ENCODE results near the gene ZFAND3.
"Not testable (repeated sequence)": the region's sequence is repeated elsewhere in the genome, so short reads cannot be mapped to it uniquely, and the experiment has no call there.

The ZFAND3 gene

GRCh38 chr6:37862430-37862829 lies 42.9 kb downstream of the ZFAND3 start:
- in situ Hi-C loops (cut with HindIII; ENCODE audit: low sequenced_read_pairs), result no loop called here

- in situ Hi-C loops (cut with HindIII; ENCODE audit: low sequenced_read_pairs), result no loop called here
Observed at GRCh38 chr6:37862992-37863391, 43.5 kb downstream of the ZFAND3 start.

- in situ Hi-C loops (cut with HindIII; ENCODE audit: low sequenced_read_pairs), result no loop called here
Observed at GRCh38 chr6:37864250-37864649, 44.7 kb downstream of the ZFAND3 start.

GRCh38 chr6:37865504-37865903 lies 46.0 kb downstream of the ZFAND3 start:
- in situ Hi-C loops (cut with HindIII; ENCODE audit: low sequenced_read_pairs), result no loop called here

DNA sequence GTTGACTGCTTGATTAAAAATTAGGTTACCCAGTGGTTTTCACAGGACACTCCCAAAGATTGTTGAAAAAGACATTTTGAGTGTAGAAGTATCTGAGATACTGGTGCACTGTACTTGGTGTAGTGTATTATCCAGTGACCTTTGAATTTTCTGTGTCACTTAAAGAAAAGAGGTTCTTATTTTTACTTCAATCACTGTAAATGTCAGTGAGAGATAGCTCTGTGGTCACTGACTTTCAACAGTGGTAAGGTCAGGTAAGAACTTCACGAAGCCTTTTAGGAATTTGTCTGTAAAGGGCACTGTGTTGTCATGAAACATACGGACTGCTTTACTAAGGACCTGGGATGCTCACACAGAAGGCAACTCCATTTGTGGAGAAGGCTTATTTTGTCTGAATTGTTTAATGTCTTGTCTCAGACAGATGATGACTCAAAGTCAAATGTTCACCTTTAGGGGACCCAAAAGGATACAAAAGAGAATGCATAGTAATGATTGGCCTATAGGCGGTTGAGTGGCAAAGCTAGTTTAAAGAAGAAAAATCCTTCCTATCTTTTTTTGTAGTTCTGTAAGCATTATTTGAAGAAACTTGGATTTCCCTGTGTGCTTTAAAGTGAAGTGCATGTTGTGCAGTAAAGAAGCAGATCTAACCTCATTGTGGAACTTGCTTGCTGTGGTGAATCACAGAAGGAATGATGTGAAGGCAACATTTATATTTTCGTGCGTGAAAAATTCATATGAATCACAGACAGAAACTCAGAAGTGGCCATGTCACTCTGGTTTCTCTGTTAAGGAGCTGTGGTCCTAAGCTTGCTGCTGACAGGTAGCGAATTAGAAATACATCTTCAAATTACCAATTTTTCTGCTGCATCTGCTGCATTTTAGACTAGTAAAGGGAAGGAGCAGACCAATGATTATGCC lies 47.3 kb downstream of the ZFAND3 start:
- in situ Hi-C loops (cut with HindIII; ENCODE audit: low sequenced_read_pairs), result no loop called here

- in situ Hi-C loops (cut with HindIII; ENCODE audit: low sequenced_read_pairs), result no loop called here
Observed at GRCh38 chr6:37867756-37868446, 48.4 kb downstream of the ZFAND3 start.

GRCh38 chr6:37868447-37868825 lies 48.9 kb downstream of the ZFAND3 start:
- in situ Hi-C loops (cut with HindIII; ENCODE audit: low sequenced_read_pairs), result no loop called here

DNA sequence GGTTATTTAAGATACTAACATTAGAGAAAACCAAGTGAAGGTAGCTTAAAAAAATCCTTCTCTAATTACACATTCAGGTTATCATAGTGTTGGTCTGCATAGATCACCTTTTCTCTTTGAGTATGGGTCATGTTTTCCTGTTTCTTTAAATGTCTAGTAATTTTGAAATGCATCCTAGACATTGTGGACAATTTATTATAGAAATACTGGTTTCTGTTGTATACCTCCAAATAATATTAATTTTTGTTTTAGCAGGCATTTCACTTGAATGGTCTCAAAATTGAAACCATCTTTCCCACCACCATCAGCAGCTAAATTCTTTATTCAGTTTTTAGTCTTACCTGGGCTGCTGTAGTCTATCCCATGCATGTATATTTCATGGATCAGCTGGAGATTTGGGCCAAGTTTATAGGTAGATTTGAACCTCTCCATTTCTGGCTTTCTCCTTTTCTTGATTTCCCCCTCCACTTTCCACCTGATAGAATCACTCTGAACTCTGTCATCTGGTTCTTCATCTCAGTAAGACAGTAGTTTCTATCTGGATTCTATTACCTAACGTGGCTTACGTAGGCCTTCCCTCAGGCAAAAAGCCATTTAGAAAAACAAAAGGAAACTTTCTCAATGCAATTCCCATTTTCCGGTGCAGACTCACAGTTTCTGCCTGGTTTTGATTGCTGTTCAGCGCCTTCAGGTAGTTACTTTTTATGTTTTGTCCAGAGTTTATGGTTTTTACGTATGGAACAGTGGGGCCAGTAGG lies 52.3 kb downstream of the ZFAND3 start:
- in situ Hi-C loops (cut with HindIII; ENCODE audit: low sequenced_read_pairs), result no loop called here

DNA sequence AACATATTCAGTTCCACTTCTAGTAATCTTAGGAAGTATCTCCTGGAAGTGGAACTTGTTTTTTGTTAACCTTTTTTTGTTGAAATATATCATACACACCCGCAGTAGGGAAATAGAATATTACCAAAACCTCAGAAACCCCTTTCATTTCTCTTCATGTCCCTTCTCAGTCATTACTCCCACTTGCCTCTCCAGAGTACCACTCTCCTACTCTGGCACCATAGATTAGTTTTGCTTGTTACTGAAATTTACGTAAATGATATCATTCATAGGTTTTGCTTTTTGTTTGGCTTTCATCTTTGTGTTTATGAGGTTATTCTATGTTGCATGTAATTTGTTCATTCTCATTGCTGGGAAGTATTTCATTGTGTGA lies 52.8 kb downstream of the ZFAND3 start:
- in situ Hi-C loops (cut with HindIII; ENCODE audit: low sequenced_read_pairs), result no loop called here

DNA sequence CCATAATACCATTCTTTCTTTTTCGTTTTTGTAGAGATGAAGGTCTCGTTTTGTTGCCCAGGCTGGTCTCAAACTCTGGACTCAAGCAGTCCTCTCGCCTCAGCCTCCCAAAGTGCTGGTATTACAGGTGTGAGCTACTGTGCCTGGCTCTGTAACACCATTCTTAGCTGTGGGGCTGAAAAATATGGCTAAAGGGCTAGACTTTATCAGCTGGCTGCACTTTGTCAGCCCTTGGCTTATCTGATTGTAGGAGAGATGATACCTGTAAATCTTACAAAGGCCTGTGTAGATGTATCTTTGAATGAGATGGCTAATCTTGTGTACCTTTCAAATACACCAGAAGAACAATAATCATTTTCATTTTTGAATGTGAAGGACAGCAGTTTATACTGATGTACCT lies 55.2 kb downstream of the ZFAND3 start:
- in situ Hi-C loops (cut with HindIII; ENCODE audit: low sequenced_read_pairs), result no loop called here

DNA sequence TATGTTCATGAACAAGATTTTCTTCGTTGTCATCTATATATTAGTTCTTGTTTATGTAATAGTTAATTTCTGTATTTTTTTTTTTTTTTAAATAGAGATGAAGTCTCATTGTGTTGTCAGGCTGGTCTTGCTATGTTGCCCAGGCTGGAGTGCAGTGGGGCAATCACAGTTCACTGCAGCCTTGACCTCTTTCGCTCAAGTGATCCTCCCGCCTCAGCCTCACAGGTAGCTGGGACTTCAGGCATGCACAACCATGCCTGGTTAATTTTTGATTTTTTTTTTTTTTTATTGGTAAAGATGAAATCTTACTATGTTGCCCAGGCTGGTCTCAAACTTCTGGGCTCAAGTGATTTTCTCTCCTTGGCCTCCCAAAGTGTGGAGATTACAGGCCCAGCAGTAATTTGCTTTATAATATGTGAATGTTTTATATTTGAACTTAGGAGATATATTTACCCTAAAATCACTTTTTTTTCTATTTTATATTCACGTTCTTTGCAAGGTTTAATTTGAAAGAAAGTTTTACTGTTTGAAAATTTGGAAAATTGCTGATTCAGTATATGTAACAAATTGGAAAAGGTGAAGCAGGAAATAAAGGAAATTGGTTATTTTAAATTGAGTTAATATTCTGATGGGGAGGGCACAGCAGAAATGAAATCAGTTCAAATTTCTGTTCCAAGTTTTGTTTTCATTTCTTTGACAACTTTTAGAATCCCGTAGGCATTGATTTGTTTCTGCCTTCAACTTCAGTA lies 56.2 kb downstream of the ZFAND3 start:
- in situ Hi-C loops (cut with HindIII; ENCODE audit: low sequenced_read_pairs), result no loop called here

GRCh38 chr6:37876843-37877242 lies 57.3 kb downstream of the ZFAND3 start:
- in situ Hi-C loops (cut with HindIII; ENCODE audit: low sequenced_read_pairs), result no loop called here

DNA sequence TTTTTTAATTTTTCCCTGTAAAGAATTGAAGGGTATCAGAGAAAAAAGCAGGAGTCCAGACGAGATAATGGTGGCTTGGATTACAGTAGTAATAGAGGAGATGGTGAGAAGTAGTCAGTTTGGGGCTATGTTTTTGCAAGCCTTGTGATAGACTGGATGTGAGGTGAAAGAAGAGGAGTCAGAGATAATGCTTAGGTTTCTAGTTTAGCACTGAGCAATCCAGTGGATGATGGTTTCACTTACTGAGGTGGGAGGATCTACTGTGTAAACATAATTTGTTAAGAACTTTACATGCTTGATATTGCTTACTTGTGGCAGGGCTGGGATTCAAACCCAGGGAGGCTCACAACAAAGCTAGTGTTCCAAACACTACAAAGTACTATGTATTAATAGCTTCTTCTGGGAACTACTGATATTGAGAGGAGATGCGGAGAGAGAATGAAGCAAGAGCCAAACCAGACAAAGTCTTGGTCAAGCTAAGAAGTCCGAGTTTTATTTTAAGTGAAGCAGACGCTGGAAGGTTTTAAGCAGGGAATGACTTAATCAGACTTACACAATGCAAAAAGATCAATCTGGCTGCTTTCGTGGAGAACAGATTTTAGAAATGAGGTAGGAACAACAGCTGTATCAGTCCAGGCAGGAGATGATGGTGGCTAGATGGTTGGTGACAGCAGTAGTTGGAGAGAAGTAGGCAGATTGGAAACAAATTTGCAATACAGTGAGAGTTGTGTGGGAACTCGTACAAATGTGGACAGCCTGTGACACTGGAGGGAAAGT lies 58.0 kb downstream of the ZFAND3 start:
- in situ Hi-C loops (cut with HindIII; ENCODE audit: low sequenced_read_pairs), result no loop called here

DNA sequence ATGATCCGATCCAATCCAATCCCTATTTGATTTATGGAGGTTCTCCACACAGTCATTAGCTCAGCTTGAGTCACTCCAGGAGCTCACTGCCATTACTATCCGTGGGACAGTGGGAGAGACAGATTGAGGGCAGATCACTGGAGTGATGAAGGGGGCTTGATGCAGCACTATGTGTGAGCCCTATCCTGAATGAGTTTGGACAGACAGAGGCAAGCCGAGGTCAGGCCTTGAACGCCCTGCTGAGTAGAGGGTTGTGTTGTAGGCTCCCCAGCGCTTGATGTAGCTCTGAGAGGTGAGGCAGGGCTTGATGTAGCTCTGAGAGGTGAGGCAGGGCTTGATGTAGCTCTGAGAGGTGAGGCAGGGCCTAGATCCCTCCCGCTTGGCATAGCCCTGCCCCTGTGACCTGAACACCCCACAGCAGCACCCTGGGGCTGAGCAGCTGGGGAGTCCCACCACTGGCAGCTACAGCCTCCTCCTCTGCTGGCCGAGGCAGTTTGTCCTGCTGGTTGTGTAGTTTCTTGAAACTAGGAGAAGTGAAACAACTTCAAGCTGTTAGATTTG lies 58.7 kb downstream of the ZFAND3 start:
- in situ Hi-C loops (cut with HindIII; ENCODE audit: low sequenced_read_pairs), result no loop called here

DNA sequence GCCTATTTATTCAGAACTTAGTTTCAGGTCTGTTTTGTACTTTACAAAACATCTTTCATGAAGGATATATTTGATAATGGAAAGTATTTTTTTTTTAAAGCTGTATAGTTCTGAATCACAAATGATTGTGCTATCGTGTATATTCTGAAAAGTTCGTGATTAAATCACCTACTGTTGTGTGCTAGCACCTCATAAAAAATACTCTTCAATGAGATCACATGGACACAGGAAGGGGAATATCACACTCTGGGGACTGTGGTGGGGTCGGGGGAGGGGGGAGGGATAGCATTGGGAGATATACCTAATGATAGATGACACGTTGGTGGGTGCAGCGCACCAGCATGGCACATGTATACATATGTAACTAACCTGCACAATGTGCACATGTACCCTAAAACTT lies 61.1 kb downstream of the ZFAND3 start:
- in situ Hi-C loops (cut with HindIII; ENCODE audit: low sequenced_read_pairs), result not testable (repeated sequence)

DNA sequence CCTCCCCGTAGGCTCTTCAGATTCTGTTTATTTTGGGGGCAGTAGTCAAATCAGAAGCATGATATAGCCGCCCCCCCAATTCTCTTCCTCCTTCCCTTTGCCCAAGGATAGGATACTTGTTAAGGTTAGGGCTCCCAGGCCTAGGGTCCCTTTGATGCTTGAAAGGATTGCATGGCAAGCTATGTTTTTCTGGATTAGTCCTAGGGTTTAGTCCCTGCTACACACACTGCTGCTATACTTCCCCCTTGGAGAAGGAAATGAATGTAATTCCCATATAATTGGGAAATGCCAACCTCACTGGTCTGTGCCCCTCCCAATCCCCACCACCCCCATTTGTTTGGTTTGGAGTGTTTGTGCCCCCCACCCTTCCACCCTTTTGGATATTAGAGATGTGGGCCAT lies 62.8 kb downstream of the ZFAND3 start:
- in situ Hi-C loops (cut with HindIII; ENCODE audit: low sequenced_read_pairs), result no loop called here

GRCh38 chr6:37882724-37883413 lies 63.3 kb downstream of the ZFAND3 start:
- in situ Hi-C loops (cut with HindIII; ENCODE audit: low sequenced_read_pairs), result no loop called here

DNA sequence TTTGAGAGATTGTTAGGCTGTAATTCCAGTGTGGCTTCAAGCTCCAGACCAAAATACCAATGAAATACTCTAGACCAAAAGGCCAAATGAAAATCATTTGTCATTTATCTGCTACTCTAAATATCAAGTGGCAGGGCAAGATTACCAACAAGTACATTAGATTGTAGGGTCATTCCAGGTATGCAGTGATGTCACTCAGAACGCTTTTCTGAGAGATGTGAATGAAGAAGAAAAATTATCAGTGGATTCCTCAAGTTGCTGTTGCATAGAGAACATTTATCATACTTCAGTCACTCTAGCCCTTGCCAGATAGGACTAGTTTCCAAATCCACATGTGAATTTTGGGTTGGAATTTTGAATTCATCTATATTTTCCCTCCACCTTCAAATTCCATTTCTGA lies 65.0 kb downstream of the ZFAND3 start:
- in situ Hi-C loops (cut with HindIII; ENCODE audit: low sequenced_read_pairs), result no loop called here

DNA sequence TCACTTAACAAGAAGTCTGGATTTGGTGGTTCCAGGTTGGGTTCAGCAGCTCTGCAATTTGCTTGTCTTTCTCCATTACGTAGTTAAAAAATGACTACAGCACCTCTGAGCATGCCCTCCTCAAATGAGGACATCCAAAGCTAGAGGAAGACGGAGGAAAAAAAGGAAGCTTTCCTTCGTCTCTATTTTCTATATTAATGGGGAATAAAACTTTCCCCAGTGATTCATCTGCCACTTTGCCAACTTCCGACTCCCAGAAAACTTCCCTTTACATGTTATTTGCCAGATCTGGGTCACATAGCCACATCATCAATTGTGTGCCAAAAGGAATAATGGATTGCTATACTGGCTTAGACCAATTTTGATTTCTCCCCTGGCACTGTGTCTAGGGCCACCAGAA lies 69.5 kb downstream of the ZFAND3 start:
- in situ Hi-C loops (cut with HindIII; ENCODE audit: low sequenced_read_pairs), result no loop called here

Data from DLD1 (cell line).